ENCODE data around the gene UNK. TPM values are rescaled to one million over a fixed set of nuclear protein-coding genes. Genes with fewer than 3 reads are reported as not detected.

Gene UNK
- total RNA-seq, 4 donors from 2014 or later = 26.5 to 42.5 (median 31.9) TPM

DNA sequence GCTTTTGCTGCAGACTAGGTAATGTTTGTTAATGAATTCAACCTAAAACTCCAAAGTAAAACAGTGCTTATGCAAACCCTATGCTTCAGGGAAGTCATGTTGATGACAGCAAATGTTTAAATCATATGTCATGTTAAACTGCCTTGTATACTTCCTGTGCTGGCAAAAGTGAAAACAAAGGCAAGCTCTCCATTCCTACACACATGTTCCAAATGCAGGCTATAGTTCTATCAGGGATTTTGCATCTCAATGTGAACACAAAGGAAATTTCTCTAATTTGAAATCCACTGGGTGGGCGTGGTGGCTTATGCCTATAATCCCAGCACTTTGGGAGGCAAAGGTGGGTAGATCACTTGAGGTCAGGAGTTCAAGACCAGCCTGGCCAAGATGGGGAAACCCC is 19.3 kb downstream of the UNK start:
- DNase-seq (ENCODE audit: low spot score in 2 of 2) = no peak
- 88 to 95% methylated on average over 1 of the region's 1 CpG for WGBS, 2 donors
- TF ChIP-seq, protein P1, sequence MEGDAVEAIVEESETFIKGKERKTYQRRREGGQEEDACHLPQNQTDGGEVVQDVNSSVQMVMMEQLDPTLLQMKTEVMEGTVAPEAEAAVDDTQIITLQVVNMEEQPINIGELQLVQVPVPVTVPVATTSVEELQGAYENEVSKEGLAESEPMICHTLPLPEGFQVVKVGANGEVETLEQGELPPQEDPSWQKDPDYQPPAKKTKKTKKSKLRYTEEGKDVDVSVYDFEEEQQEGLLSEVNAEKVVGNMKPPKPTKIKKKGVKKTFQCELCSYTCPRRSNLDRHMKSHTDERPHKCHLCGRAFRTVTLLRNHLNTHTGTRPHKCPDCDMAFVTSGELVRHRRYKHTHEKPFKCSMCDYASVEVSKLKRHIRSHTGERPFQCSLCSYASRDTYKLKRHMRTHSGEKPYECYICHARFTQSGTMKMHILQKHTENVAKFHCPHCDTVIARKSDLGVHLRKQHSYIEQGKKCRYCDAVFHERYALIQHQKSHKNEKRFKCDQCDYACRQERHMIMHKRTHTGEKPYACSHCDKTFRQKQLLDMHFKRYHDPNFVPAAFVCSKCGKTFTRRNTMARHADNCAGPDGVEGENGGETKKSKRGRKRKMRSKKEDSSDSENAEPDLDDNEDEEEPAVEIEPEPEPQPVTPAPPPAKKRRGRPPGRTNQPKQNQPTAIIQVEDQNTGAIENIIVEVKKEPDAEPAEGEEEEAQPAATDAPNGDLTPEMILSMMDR (IDR thresholded peaks at IDR 0.05) = no peak
- no peak for TF ChIP-seq POLR2A (IDR thresholded peaks at IDR 0.05)
- no peak overlapping the region for H3K4me3 ChIP-seq (ENCODE audit: low read depth, poor library complexity, severe bottlenecking)
- intact Hi-C loops (cut with DNase I; ENCODE audit: low total_unique reads) = no loop called here

DNA sequence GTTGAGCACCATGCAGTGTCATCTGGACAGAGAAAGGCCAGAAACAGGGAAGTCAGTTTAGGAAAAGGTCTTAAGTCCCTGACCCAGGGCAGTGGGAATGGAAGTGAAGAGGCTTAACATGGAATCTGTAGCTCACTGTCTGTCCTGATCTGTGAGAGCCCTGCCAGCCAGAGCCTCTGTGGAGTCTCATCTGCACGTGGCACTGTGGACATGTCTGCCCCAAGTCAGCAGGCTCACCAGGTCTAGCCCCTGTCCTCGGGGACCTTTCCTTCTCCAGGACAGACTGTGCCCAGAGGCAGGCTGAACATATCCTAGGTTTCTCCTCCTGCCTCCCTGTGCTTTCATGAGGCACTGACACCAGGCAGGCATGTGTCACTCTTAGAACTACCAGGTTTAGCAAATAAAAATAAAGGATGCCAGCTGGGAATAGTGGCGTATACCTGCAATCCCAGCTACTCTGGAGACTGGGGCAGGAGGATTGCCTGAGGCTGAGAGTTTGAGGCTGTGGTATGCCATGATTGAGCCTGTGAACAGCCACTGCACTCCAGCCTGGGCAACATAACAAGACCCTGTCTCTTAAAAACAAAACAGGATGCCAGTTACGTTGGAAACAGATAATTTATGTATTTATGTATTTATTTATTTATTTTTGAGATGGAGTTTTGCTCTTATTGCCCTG is 22.4 kb downstream of the UNK start:
- 67 to 80% methylated on average over 4 of the region's 4 CpGs for WGBS, 2 donors
- no peak overlapping the region for H3K4me3 ChIP-seq (ENCODE audit: low read depth, poor library complexity, severe bottlenecking)
- TF ChIP-seq, protein P1 (IDR thresholded peaks at IDR 0.05) = no peak
- no peak for TF ChIP-seq POLR2A (IDR thresholded peaks at IDR 0.05)
- intact Hi-C loops (cut with DNase I; ENCODE audit: low total_unique reads) = no loop called here
- peak in 1 of 2 donors; percentile 68 for DNase-seq (ENCODE audit: low spot score in 2 of 2)

DNA sequence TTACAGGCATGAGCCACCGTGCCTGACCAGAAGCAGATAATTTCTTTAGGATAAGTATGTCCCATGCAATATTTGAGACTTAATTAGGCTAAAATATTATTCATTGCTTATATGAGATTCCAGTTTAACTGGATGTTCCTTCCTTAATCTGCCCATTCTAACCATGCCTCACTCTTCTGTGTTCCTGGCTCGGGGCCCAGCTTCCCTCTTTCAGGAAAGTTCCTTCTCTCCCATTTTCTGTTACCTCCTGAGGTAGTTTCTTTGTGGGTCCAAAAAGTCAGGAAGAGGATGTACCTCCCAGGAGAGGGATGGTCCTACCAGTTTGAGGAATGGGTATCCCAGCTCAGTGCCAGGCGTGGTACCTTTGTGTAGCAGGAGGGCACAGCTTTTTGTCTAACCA is 23.3 kb downstream of the UNK start:
- intact Hi-C loops (cut with DNase I; ENCODE audit: low total_unique reads) = no loop called here
- 76 to 80% methylated on average over 3 of the region's 3 CpGs for WGBS, 2 donors

DNA sequence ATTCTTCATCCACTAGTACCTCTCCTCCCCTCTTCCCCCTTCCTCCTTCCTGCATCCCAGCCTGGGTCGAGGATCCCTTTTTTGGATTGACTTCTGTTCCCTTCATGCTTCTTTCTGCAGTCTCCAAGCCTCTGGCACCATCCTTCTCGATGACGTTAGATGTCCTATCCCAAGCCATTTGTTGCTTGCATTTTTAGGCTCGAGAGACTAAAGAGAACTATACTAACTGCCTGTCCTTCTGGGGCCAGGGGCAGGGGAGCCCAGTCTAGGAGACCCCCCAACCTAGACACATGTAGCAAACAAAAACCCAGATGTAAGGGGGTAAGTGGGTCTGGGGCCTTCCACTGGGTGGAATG is 23.9 kb downstream of the UNK start:
- 19 to 25% methylated on average over 4 of the region's 4 CpGs for WGBS, 2 donors
- peak in 1 of 2 donors; percentile 28 for DNase-seq (ENCODE audit: low spot score in 2 of 2)

More for the DNA sequence above, 23.3 kb downstream of the UNK start:
- TF ChIP-seq, protein P1 (IDR thresholded peaks at IDR 0.05) = no peak
- TF ChIP-seq POLR2A (IDR thresholded peaks at IDR 0.05) = no peak
- DNase-seq (ENCODE audit: low spot score in 2 of 2) = peak; percentile 15 to 85
- H3K4me3 ChIP-seq (ENCODE audit: low read depth, poor library complexity, severe bottlenecking) = no peak overlapping the region

DNA sequence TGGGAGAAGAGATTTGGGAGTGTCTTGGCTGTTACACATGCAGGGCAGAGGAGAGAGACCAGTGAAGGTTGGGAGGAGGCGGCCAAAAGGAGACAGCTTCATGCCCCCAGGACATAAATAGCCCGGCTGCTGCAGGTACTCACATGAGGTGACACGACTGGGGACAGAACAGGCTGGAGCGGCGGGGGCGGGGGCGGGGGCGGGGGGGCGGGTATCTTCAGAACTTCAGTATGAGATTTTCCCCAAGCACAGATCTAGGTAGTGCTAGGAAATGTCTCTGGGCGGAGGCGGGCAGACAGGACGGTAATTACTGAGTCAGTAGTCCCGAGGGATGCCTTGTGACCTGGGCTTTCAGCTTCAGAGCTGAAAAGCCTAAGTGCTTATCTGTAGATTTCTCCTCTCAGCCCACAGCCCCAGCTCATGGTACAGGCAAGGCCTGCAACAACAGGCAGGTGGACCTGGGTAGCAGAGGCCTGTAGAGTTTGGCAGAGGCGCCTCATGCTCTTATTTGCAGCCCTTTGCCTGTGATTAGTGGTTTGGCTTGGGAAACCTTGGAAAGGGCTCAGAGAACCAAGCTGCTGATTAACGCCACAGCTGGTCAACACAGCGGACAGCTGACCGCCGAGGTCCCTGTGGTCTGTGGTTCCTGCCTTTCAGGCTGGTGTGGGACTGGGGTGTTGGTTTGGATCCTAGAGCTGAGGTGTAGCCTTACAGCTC is 24.5 kb downstream of the UNK start:
- 33 to 36% methylated on average over 12 to 14 of the region's 18 CpGs for WGBS, 2 donors
- no peak for TF ChIP-seq POLR2A (IDR thresholded peaks at IDR 0.05)
- TF ChIP-seq, protein P1 (IDR thresholded peaks at IDR 0.05) = no peak
- peak; percentile 85 to 95 for DNase-seq (ENCODE audit: low spot score in 2 of 2)
- intact Hi-C loops (cut with DNase I; ENCODE audit: low total_unique reads) = no loop called here
- no peak overlapping the region for H3K4me3 ChIP-seq (ENCODE audit: low read depth, poor library complexity, severe bottlenecking)

More for the DNA sequence above, 23.9 kb downstream of the UNK start:
- TF ChIP-seq, protein P1 (IDR thresholded peaks at IDR 0.05) = no peak
- no peak for TF ChIP-seq POLR2A (IDR thresholded peaks at IDR 0.05)
- intact Hi-C loops (cut with DNase I; ENCODE audit: low total_unique reads) = no loop called here
- no peak overlapping the region for H3K4me3 ChIP-seq (ENCODE audit: low read depth, poor library complexity, severe bottlenecking)
